HG03039 (cell line): Measurements from ENCODE around the gene SLC23A2.
"Not testable (repeated sequence)": the region's sequence is repeated elsewhere in the genome, so short reads cannot be mapped to it uniquely, and the experiment has no call there.

ENCODE experiments used
- ATAC-seq: cut with Tn5 transposase; IDR thresholded peaks from one replicate; pipeline ENCODE4 v1.9.1; 2021; ENCODE audit warnings: mild to moderate bottlenecking, moderate library complexity; ENCODE audit not compliant: unreplicated experiment

SLC23A2 gene

GRCh38 chr20:4853757-4854560 is 147.4 kb downstream of the SLC23A2 start:
- ATAC-seq, result no peak

DNA sequence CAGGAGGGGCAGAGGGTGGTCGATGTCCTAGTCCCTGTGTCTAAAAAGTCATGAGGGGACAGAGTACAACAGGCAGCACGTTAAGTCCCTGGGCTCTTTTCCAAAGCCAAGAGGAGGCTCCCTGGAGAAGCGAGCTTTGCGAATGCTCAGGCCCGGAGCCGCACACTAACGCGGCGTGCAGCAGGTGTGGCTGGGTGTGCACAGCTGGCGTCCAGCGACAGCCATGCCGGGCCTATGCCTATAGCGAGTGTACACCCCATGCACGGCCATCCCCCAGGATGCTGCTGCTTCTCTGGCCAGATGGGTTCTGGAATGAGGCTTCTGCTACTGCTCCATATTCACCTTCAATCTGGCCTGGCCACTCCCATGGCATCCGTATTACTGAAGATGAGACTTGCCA is 148.3 kb downstream of the SLC23A2 start:
- ATAC-seq, result no peak

DNA sequence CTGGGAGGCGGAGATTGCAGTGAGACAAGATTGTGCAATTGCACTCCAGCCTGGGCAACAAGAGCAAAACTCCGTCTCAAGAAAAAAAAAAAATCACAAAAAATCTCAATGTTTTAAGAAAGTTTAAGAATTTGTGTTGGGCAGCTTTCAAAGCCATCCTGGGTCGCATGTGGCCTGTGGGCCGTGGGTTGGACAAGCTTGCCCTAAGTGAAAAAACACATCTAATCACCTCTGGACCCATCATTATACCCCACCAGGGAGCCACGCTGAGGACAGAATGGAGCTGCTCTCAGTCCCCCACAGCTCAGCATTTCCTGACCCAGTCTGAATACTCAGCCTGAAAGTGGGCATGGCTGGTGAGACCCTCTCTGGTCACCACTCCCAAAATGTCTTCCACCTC is 150.3 kb downstream of the SLC23A2 start:
- ATAC-seq, result no peak

DNA sequence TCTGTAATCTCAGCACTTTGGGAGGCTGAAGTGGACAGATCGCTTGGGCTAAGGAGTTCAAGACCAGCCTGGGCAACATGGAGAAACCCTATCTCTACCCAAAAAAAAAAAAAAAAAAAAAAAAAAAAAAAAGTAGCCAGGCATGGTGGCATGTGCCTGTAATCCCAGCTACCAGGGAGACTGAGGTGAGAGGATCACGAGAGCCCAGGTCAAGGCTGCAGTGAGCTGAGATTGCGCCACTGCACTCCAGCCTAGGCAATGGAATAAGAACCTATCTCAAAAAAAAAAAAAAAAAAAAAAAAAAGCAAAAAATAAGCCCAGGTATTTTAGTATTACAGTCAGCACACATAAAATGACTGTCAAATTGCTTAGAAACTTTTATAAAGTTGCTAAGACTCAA is 152.5 kb downstream of the SLC23A2 start:
- not testable (repeated sequence) for ATAC-seq

- ATAC-seq, result no peak
These were observed 153.3 kb downstream of the SLC23A2 start for GRCh38 chr20:4848041-4848440.

DNA sequence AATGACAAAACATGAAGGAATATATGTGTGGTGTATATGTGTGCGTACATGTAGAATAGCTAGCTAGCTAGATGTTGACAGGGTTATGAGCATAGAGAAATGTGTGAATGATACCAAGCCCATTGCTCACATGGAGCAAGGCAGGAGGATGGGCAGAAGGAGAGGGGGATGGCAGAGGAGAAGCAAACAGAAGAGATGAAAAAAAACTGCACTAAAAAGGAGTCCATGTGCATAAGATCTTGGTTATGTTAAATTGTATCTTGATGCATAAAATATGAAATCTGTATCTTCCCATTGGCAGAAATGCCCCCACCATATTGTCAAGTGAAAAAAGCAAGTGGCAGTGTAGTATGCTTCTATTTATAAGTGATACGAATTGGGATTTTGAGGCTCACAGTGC is 154.5 kb downstream of the SLC23A2 start:
- ATAC-seq, result no peak

GRCh38 chr20:4844751-4845465 is 156.4 kb downstream of the SLC23A2 start:
- no peak for ATAC-seq

DNA sequence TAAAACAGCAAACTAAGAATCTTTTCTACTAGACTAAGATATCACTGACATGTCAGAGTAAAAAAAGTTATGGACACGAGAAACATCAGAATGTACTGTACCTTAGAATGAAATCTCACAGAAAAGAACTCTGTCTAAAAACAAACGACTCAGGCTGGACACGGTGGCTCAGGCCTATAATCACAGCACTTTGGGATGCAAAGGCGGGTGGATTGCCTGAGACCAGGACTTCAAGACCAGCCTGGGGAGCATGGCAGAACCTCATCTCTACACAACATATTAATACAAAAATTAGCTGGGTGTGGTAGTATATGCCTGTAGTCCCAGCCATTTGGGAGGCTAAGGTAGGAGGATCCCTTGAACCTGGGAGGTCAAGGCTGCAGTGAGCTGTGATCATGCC is 157.0 kb downstream of the SLC23A2 start:
- ATAC-seq, result no peak

GRCh38 chr20:4840801-4841200 is 160.5 kb downstream of the SLC23A2 start:
- ATAC-seq, result no peak

GRCh38 chr20:4838526-4838925 is 162.8 kb downstream of the SLC23A2 start:
- ATAC-seq, result no peak

- no peak for ATAC-seq
These were observed 163.6 kb downstream of the SLC23A2 start for GRCh38 chr20:4837760-4838159.

GRCh38 chr20:4836935-4837334 is 164.4 kb downstream of the SLC23A2 start:
- ATAC-seq, result no peak

- no peak for ATAC-seq
These were observed 164.8 kb downstream of the SLC23A2 start for GRCh38 chr20:4836473-4836872.

GRCh38 chr20:4835244-4836177 is 165.8 kb downstream of the SLC23A2 start:
- ATAC-seq, result no peak

- no peak for ATAC-seq
These were observed 168.1 kb downstream of the SLC23A2 start for GRCh38 chr20:4833074-4833728.

DNA sequence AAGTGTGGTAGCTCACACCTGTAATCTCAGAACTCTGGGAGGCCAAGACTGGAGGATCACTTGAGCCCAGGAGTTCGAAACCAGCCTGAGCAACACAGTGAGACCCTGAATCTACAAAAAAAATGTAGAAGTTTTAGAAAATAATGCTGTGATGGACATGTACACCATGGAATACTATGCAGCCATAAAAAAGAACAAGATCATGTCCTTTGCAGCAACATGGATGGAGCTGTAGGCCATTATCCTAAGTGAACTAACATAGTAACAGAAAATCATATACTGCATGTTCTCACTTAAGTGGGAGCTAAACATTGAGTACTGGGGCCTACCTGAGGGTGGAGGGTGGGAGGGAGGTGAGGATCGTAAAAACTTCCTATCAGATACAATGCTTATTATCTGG is 168.8 kb downstream of the SLC23A2 start:
- no peak for ATAC-seq

DNA sequence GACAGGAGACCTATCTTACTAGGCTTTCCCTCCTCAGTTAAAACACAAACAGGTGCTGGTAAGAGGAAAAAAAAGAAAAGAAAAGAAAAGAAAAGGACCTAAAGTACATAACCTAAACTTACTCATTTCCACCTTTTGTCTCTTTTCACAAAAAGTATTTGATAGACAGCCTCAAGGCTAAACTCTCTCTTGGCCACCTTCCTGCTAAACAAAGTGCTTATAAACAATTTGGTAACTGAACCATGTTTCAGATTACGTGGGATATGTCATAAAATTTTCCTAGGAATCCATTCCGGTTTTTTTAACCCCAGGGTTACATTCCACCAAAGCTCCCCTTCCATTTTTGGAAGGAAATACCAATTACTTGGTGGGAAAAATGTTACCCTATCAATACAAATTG is 170.6 kb downstream of the SLC23A2 start:
- ATAC-seq, result no peak

GRCh38 chr20:4830259-4830658 is 171.1 kb downstream of the SLC23A2 start:
- no peak for ATAC-seq

DNA sequence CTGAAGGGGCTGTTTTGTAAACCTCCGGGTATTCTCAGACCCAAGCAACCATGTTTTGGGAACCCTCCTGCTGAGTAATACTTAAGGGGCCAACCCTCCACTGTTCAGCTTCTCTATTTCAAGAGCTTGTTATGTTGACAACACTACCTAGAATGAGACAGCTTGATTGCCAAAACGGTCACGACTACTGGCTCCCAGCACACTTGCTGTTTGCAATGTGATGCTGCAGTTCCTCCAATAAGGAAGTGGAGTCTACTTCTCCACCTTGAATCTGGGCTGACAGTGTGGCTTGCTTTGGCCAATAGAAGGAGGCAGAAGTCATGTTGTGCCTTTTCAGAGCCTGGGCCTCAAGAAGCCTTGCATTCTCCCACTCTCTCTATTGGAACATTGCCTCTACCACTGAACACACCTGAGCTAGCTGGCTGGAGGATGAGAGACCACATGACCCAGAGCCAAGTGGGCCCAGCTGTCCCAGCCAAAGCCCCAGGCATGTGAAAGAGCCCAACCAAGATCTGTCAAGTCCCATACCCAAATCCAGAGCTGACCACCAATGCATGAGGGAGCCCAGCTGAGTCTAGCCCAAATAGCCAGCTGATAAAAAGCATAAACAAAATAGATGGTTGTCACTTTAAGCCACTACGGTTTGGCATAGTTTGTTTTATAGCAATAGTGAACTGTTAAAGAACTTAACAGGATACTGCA is 171.6 kb downstream of the SLC23A2 start:
- ATAC-seq, result no peak

- ATAC-seq, result no peak
These were observed 172.3 kb downstream of the SLC23A2 start for GRCh38 chr20:4828830-4829513.
